ENCODE results near the gene MBP. TPM values are rescaled to one million over a fixed set of nuclear protein-coding genes. Genes with fewer than 3 reads are reported as not detected.
A peak's percentile ranks its signal among the peaks of the same experiment; 100 is the strongest.

The MBP gene
- total and polyA plus RNA-seq, 2 of the 4 experiments (the other 2 are of a cell fraction) = 0.72 to 0.90 TPM

- H2BK20ac ChIP-seq (ENCODE audit: low read depth, low read length) = no peak overlapping the region
- no peaks in the 10 kb centered on the region for H4K20me1 ChIP-seq (ENCODE audit: insufficient read depth, low read length)
- POLR2A ChIA-PET (ENCODE audit: unreplicated experiment) = no interaction called here
- H3K18ac ChIP-seq (ENCODE audit: low read depth, low read length) = no peak overlapping the region
- H2AK9ac ChIP-seq (replicated peaks; ENCODE audit: low read depth, low read length, poor library complexity) = no peak overlapping the region
- intact Hi-C loops (cut with micrococcal nuclease) (no loop called here), in situ Hi-C loops (cut with MboI; ENCODE audit: low sequenced_read_pairs) (no loop called here), dilution Hi-C loops (cut with HindIII; ENCODE audit: low sequenced_read_pairs, unreplicated experiment) (no loop called here)
- no peak overlapping the region for H3K9ac ChIP-seq (ENCODE audit: low read depth, low read length)
- no peak overlapping the region for H2BK120ac ChIP-seq (ENCODE audit: low read depth, low read length)
- no peak overlapping the region for H4K8ac ChIP-seq (ENCODE audit: low read depth in 2 of 2, low read length in 2 of 2)
- H3K27me3 ChIP-seq (ENCODE audit: control insufficient read depth, insufficient read depth, low read length) = peaks cover 1% of the 10 kb centered on the region; the same call in 1 of the 2 replicates
- H3K79me1 ChIP-seq (ENCODE audit: low read depth in 1 of 2, low read length in 2 of 2) = no peaks in the 10 kb centered on the region
- no peaks in the 10 kb centered on the region for H3K9me1 ChIP-seq (ENCODE audit: insufficient read depth, low read length)
- peaks cover 3% of the 10 kb centered on the region; the same call in 1 of the 2 replicates for H3K4me1 ChIP-seq (ENCODE audit: control insufficient read depth, insufficient read depth, low read length)
- no peak overlapping the region for H2AFZ ChIP-seq (replicated peaks; ENCODE audit: low read length, poor library complexity)
- no peak overlapping the region for H3K4ac ChIP-seq (ENCODE audit: low read depth, low read length)
- H3K4me3 ChIP-seq (ENCODE audit: insufficient read depth, low read depth, low read length) = no peak overlapping the region
- H3K27ac ChIP-seq (ENCODE audit: insufficient read depth, low read length) = no peak overlapping the region
- H2AK5ac ChIP-seq (ENCODE audit: low read depth, low read length) = no peak overlapping the region
- H3K9me3 ChIP-seq (ENCODE audit: control insufficient read depth, insufficient read depth, low read length) = no peaks in the 10 kb centered on the region
- no peak overlapping the region for H3K56ac ChIP-seq (ENCODE audit: extremely low read depth, insufficient read depth, low read length)
- no peak overlapping the region for H4K91ac ChIP-seq (ENCODE audit: insufficient read depth, low read depth, low read length)
- ATAC-seq (ENCODE audit: low read depth) = no peak
- H3K23ac ChIP-seq (ENCODE audit: low read depth, low read length) = no peak overlapping the region
- H3K36me3 ChIP-seq (ENCODE audit: control insufficient read depth, insufficient read depth, low read length) = no peaks in the 10 kb centered on the region
- 44% methylated on average over 2 of the region's 3 CpGs; no CpG with 5 or more reads in 1 of the 2 experiments for WGBS, 2 experiments (ENCODE audit: extremely low coverage in 2 of 2, insufficient read length in 1 of 2)
- H3K14ac ChIP-seq (replicated peaks; ENCODE audit: low read depth, low read length) = no peak overlapping the region
- TF ChIP-seq SMC3 (IDR thresholded peaks at IDR 0.05; ENCODE audit: low read depth, low read length) = no peak
- TF ChIP-seq RAD21 (IDR thresholded peaks at IDR 0.05; ENCODE audit: low read length) = no peak
- no peak for TF ChIP-seq RCOR1 (IDR thresholded peaks at IDR 0.05; ENCODE audit: insufficient replicate concordance, low read length)
- TF ChIP-seq MAZ (IDR thresholded peaks at IDR 0.05; ENCODE audit: borderline replicate concordance, low read depth, low read length) = no peak
- no peak for TF ChIP-seq MAFK (IDR thresholded peaks at IDR 0.05; ENCODE audit: low read depth, low read length)
- TF ChIP-seq BHLHE40 (IDR thresholded peaks at IDR 0.05; ENCODE audit: low read depth, low read length) = no peak
- no peak for TF ChIP-seq MXI1 (IDR thresholded peaks at IDR 0.05; ENCODE audit: borderline replicate concordance, low read depth, low read length)
- no peak for TF ChIP-seq POLR2A (IDR thresholded peaks at IDR 0.05; ENCODE audit: low read depth, low read length)
- TF ChIP-seq FOS (IDR thresholded peaks at IDR 0.05; ENCODE audit: low read depth, low read length) = no peak
- TF ChIP-seq, protein P1, sequence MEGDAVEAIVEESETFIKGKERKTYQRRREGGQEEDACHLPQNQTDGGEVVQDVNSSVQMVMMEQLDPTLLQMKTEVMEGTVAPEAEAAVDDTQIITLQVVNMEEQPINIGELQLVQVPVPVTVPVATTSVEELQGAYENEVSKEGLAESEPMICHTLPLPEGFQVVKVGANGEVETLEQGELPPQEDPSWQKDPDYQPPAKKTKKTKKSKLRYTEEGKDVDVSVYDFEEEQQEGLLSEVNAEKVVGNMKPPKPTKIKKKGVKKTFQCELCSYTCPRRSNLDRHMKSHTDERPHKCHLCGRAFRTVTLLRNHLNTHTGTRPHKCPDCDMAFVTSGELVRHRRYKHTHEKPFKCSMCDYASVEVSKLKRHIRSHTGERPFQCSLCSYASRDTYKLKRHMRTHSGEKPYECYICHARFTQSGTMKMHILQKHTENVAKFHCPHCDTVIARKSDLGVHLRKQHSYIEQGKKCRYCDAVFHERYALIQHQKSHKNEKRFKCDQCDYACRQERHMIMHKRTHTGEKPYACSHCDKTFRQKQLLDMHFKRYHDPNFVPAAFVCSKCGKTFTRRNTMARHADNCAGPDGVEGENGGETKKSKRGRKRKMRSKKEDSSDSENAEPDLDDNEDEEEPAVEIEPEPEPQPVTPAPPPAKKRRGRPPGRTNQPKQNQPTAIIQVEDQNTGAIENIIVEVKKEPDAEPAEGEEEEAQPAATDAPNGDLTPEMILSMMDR (conservative IDR thresholded peaks at IDR 0.05; ENCODE audit: low read depth, low read length) = no peak
- no peak for TF ChIP-seq RFX5 (IDR thresholded peaks at IDR 0.05; ENCODE audit: low read depth, low read length)
- no peak for TF ChIP-seq CHD1 (IDR thresholded peaks at IDR 0.05; ENCODE audit: low read depth, low read length)
- TF ChIP-seq, protein P2, sequence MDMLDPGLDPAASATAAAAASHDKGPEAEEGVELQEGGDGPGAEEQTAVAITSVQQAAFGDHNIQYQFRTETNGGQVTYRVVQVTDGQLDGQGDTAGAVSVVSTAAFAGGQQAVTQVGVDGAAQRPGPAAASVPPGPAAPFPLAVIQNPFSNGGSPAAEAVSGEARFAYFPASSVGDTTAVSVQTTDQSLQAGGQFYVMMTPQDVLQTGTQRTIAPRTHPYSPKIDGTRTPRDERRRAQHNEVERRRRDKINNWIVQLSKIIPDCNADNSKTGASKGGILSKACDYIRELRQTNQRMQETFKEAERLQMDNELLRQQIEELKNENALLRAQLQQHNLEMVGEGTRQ (IDR thresholded peaks at IDR 0.05; ENCODE audit: low read depth, low read length) = no peak
- no peak for TF ChIP-seq NFE2L2 (IDR thresholded peaks at IDR 0.05; ENCODE audit: low read depth, low read length)
- TF ChIP-seq ELK1 (IDR thresholded peaks at IDR 0.05; ENCODE audit: borderline replicate concordance, low read depth, low read length) = no peak
- TF ChIP-seq CEBPB (IDR thresholded peaks at IDR 0.05; ENCODE audit: low read depth, low read length) = no peak
- no peak overlapping the region for H3K4me2 ChIP-seq (ENCODE audit: low read depth, low read length)
- no peak for DNase-seq
- H4K5ac ChIP-seq (ENCODE audit: low read depth, low read length) = no peak overlapping the region
- peak overlapping the region; percentile 22 for H2BK5ac ChIP-seq (ENCODE audit: low read depth, low read length, poor library complexity, severe bottlenecking)
- BruUV-seq (replicated peaks) = no TSS peak
- H2BK15ac ChIP-seq (ENCODE audit: low read depth, low read length) = no peak overlapping the region
- CTCF ChIA-PET = no interaction called here
These were observed 99.0 kb downstream of the MBP start for GRCh38 chr18:77033575-77033974.

Data from IMR-90 (cell line).